Measurements from ENCODE around the gene FBXO30. TPM values are rescaled to one million over a fixed set of nuclear protein-coding genes. Genes with fewer than 3 reads are reported as not detected.

FBXO30 gene, protein sequence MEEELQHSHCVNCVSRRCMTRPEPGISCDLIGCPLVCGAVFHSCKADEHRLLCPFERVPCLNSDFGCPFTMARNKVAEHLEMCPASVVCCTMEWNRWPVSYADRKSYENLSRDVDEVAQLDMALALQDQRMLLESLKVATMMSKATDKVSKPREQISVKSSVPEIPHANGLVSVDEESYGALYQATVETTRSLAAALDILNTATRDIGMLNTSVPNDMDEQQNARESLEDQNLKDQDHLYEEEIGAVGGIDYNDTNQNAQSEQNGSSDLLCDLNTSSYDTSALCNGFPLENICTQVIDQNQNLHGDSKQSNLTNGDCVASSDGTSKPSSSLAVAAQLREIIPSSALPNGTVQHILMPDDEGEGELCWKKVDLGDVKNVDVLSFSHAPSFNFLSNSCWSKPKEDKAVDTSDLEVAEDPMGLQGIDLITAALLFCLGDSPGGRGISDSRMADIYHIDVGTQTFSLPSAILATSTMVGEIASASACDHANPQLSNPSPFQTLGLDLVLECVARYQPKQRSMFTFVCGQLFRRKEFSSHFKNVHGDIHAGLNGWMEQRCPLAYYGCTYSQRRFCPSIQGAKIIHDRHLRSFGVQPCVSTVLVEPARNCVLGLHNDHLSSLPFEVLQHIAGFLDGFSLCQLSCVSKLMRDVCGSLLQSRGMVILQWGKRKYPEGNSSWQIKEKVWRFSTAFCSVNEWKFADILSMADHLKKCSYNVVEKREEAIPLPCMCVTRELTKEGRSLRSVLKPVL
- 1 to 10 TPM; 3.6 to 4.8 TPM for total RNA-seq

DNA sequence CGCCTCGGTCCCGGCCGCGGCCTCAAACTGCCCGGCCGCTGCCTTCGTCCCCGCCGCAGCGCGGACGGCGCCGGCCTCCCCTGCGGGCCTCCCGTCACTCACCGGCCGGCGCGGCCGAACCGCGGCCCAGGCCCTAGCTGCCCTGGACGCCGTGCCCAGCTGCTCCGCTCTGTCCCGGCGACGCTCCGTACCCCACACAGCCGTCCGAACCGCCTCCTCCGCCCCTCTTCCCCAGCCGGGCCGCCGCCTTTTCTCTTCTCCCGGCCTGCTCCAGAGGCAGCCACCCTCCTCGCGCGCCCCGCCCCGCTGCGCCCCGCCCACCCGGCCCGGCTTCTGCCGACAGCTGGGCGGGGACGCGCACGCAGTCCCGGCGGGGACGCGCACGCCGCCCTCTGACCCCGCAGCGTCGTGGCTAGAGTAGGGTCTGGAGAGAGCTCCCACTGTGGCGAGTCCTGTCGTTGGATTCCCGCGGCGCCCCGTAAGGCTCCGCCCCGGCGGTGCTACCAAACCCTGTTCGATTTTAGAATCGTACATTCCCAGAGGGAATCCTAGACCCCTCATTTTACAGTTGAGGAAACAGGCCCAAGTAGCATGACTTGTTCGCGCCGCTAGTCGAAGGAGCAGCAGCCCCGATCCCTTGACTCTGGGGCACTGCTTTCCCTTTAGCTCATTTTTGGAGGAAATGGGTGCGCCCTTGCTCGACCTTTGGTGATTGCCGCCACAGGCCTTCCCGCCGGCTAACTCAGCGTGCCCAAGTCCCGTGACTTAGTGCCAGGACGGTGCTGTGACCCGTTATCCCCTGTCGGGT is at the start of gene FBXO30:
TSS of gene FBXO30 (minus strand) at position 295 of the 808 bp plus-strand sequence. CDS start 8,390 bp downstream, outside the sequence.
- Mint-ChIP-seq H3K36me3 (ENCODE audit: low read depth) (no peaks in the 10 kb centered on the region), H3K27ac (peak within 1 kb of the TSS; percentile 90), H3K4me1 (peaks cover 9% of the 10 kb centered on the region), H3K4me3 (peak within 1 kb of the TSS; percentile 81), H3K27me3 (no peaks in the 10 kb centered on the region), H3K9me3 (no peaks in the 10 kb centered on the region)
- ATAC-seq (replicated peaks), result peak; percentile 90

DNA sequence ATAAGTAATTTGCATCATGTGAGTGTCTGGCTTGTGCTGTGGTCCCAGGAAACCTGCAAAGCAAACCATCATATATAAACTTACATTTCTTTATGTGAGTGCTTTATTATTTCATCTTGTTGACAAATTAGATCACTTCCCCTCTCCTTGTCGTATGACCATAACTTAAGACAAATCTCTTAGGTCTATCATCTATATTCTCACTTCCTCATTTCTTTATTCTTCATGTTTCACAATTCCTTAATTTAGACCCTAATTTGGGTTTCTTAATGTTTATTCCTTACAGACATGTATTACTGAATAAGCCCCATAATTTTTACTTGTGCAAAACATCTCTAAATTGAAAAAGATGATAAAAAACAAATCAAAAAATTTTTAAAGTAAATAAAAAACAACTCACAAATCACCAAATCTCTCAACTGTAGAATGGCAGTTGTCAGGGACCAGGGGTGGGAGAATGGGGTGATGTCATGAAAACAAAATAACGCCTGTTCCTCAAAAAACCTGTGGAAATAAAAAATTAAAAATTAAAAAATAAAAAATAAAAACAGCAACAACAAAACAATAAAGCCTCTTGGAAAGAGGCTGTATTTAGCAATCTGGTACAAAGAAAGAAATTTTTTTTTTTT is 49.5 kb upstream of the FBXO30 start:
- Mint-ChIP-seq H3K4me1 (peaks cover 24% of the 10 kb centered on the region), H3K27ac (no peak overlapping the region), H3K27me3 (no peaks in the 10 kb centered on the region), H3K9me3 (no peaks in the 10 kb centered on the region), H3K36me3 (ENCODE audit: low read depth) (no peaks in the 10 kb centered on the region), H3K4me3 (no peak overlapping the region)
- no peak for ATAC-seq (replicated peaks)

DNA sequence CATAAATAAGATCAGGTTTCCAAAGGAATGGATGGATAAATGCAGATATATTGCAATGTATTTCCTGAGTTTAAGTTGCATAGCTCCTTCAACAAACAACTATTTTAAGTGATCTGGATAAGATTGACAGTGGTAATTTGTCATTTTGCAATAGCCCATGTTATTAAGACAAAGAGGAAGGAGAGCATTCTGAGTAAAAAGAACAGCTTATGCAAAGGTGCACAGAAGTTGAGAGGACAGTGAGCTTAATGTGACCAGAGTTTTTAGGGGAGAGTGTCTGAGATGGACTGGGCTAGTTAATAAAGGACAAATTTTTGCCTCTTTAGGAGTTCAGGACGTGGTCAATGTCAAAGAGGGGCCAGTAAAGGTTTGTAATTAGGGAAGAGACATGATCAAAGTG is 48.8 kb upstream of the FBXO30 start:
- H3K36me3 Mint-ChIP-seq (ENCODE audit: low read depth), result no peaks in the 10 kb centered on the region
- no peaks in the 10 kb centered on the region for H3K9me3 Mint-ChIP-seq
- H3K27me3 Mint-ChIP-seq, result no peaks in the 10 kb centered on the region
- ATAC-seq (replicated peaks), result no peak
- H3K4me1 Mint-ChIP-seq, result peaks cover 24% of the 10 kb centered on the region
- H3K4me3 Mint-ChIP-seq, result no peak overlapping the region
- H3K27ac Mint-ChIP-seq, result no peak overlapping the region

DNA sequence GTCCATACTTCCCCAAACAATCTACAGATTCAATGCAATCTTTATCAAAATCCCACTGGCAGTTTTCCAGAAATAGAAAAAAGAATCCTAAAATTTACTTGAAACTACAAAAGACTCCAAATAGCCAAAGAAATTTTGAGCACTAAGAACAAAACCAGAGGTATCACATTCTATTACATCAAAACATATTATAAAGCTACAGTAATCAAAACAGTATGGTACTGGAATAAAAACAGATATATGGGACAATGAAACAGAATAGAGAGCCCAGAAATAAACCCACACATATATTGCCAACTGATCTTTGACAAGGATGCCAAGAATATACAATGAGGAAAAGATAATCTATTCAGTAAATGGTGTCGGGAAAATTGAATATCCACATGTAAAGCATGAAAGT is 46.0 kb upstream of the FBXO30 start:
- Mint-ChIP-seq H3K27me3 (no peaks in the 10 kb centered on the region), H3K27ac (no peak overlapping the region), H3K4me1 (peaks cover 9% of the 10 kb centered on the region), H3K36me3 (ENCODE audit: low read depth) (no peaks in the 10 kb centered on the region), H3K4me3 (no peak overlapping the region), H3K9me3 (no peaks in the 10 kb centered on the region)
- no peak for ATAC-seq (replicated peaks)

DNA sequence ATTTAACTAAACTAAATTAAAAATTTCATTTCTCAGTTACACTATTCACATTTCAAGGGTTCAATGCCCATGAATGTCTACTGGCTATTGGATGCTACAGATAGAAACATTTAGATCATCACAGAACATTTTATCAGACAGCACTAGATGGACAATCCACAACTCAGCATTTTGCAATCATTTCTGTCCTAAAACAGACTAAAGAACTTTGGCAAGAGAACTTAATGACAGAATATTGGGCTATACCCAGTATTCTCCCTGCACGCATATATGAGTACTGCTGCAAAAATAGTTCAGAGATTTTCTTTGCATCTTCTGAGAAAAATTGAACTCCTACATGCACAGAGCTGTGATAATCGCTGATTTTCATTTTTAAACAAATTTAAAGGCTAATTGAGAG is 36.1 kb upstream of the FBXO30 start:
- no peaks in the 10 kb centered on the region for H3K27me3 Mint-ChIP-seq
- H3K9me3 Mint-ChIP-seq, result no peaks in the 10 kb centered on the region
- no peak overlapping the region for H3K4me3 Mint-ChIP-seq
- H3K4me1 Mint-ChIP-seq, result no peaks in the 10 kb centered on the region
- no peak overlapping the region for H3K27ac Mint-ChIP-seq
- no peak for ATAC-seq (replicated peaks)
- H3K36me3 Mint-ChIP-seq (ENCODE audit: low read depth), result no peaks in the 10 kb centered on the region

DNA sequence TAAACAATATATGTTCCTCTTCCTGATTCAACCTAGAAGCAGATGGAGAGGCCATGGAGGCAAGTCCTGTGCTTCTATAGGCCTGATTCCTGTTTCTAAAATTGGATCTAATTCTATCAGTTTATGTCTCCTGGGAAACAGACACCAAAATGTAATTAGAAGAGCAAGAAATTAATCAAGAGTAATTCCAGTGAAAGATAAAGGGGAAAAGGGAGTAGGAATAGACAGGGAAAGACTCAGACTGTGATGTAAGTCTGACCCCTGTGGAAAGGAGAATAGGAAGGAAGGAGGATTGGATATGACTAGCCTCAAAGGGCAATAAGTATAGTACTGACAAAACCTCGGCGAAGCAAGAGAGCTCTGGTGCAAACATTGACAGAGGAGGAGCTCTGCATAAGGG is 33.9 kb upstream of the FBXO30 start:
- no peak for ATAC-seq (replicated peaks)
- no peak overlapping the region for H3K27ac Mint-ChIP-seq
- H3K36me3 Mint-ChIP-seq (ENCODE audit: low read depth), result no peaks in the 10 kb centered on the region
- H3K27me3 Mint-ChIP-seq, result no peaks in the 10 kb centered on the region
- H3K4me3 Mint-ChIP-seq, result no peak overlapping the region
- no peaks in the 10 kb centered on the region for H3K4me1 Mint-ChIP-seq
- no peaks in the 10 kb centered on the region for H3K9me3 Mint-ChIP-seq

DNA sequence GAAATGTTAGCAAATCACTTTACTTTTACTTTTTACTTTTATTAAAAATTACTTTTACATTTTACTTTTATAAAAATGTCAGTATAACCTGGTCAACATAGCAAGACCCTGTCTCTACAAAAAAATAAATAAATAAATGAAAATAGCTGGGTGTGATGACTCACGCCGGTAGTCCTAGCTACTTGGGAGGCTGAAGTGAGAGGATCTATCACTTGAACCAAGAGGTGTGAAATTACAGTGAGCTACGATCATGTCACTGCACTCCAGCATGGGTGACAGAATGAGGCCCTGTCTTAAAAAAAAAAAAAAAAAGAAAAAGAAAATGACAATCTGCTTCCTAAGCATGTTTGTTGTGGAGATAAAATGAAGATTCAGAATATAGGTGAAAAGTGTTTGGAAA is 31.0 kb upstream of the FBXO30 start:
- H3K9me3 Mint-ChIP-seq, result no peaks in the 10 kb centered on the region
- no peaks in the 10 kb centered on the region for H3K4me1 Mint-ChIP-seq

DNA sequence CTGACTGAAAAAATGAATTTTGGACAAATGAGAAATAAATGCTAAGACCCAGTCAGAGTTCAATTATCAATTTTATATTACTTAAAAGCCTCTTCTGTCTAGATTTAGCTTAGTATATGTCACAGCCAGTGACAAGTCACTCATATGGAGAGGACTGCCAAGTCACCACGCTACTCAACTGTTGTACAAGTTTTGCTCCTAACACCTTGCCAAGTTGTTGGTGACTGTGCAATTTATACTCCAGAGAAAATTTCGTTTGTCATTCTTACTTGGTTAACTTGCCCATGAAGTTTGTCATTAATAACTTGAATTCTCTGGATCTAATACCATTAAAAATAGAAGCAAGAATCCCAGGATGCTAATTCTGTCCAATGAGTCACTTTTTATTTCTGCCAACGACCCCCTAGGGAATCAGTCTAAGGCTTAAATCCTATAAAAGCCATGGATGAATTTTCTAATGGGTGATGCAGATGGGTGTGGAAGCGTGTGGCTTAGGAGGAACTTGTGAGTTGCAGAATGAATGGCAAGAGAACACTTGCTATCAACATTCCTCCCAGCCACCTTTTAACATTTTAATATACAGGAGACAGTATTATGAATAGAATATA is 30.4 kb upstream of the FBXO30 start:
- Mint-ChIP-seq H3K4me1 (no peaks in the 10 kb centered on the region), H3K27ac (no peak overlapping the region), H3K36me3 (ENCODE audit: low read depth) (no peaks in the 10 kb centered on the region), H3K9me3 (no peaks in the 10 kb centered on the region), H3K27me3 (no peaks in the 10 kb centered on the region), H3K4me3 (no peak overlapping the region)
- no peak for ATAC-seq (replicated peaks)

More for the DNA sequence above, 31.0 kb upstream of the FBXO30 start:
- ATAC-seq (replicated peaks), result no peak
- Mint-ChIP-seq H3K36me3 (ENCODE audit: low read depth) (no peaks in the 10 kb centered on the region), H3K4me3 (no peak overlapping the region), H3K27me3 (no peaks in the 10 kb centered on the region), H3K27ac (no peak overlapping the region)

DNA sequence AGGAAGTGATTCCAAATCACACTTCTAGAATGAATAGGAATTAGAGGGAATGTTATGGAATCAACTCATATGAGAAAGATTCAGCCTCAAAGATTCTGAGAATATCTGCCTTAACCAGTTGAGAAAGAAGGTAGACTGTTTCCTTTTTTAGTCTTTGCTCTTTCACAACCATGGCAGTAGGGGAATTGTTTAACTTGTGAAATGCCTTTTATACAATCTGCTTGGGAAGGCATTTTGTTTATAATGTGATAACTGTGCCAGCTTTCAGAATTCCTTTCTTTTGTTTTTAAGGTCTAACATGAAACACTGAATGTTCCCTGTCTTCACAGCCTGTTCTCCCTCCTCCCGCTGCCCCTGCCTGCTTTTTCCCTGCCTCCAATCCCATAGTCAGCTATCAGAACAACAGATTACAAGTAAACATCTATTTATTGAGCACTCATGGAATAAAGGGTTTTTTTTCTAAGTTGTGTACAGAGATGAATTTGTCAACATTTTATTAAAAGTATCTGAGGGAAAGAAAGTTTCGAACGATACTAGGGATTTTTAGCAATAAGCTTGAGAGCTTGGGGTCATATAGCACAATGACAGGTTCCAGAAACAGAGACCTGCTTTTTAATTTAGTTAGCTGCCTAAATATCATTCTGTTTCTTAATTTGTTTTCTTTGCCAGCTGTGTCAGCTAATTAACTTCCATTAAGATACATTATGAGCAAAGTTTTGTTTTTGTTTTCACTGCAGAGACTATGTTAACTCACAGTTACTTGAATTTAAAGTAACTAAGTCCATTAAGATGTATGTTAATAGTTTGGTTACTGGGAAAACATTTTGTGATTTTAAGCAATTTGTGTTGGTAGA is 28.3 kb upstream of the FBXO30 start:
- ATAC-seq (replicated peaks), result no peak
- Mint-ChIP-seq H3K27me3 (no peaks in the 10 kb centered on the region), H3K4me1 (no peaks in the 10 kb centered on the region), H3K9me3 (no peaks in the 10 kb centered on the region), H3K4me3 (no peak overlapping the region), H3K36me3 (ENCODE audit: low read depth) (no peaks in the 10 kb centered on the region), H3K27ac (no peak overlapping the region)

DNA sequence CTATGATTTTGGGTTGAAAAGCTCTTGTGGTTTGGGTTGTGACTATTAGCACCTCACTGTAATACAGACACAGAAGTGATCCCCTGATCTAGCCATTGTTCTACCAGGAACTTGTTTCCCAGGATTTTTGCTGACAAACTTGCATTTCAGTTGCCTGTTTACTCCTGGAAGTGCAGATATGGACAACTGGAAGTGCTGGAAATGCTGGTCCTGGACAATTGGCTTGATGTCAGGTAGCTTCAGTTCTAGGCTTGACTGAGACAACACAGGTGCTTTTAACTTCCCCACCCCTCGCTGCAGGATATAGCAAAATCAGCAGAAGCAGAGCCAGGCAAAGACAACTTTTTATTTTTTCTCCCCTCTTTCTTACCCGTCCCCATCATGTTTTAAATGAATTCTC is 27.1 kb upstream of the FBXO30 start:
- Mint-ChIP-seq H3K27ac (no peak overlapping the region), H3K4me1 (no peaks in the 10 kb centered on the region), H3K9me3 (no peaks in the 10 kb centered on the region), H3K36me3 (ENCODE audit: low read depth) (no peaks in the 10 kb centered on the region), H3K4me3 (no peak overlapping the region), H3K27me3 (no peaks in the 10 kb centered on the region)
- ATAC-seq (replicated peaks), result no peak

DNA sequence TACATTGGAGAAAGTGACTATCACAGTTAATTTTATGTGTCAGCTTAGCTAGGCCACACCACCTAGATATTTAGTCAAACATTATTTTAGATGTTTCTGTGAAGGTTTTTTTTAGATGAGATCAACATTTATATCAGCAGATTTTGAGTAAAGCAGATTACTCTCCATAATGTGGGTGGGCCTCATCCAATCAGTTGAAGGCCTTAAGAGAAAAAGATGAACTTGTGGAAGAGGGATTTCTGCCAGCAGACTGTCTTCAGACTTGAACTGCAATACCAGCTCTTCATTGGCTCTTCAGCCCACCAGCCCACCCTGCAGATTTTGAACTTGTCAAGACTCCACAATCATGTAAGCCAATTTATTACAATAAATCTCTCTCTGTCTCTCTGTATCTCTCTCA is 25.1 kb upstream of the FBXO30 start:
- no peak overlapping the region for H3K27ac Mint-ChIP-seq
- no peaks in the 10 kb centered on the region for H3K36me3 Mint-ChIP-seq (ENCODE audit: low read depth)
- H3K4me3 Mint-ChIP-seq, result no peak overlapping the region
- ATAC-seq (replicated peaks), result peak; percentile 14
- no peaks in the 10 kb centered on the region for H3K9me3 Mint-ChIP-seq
- no peaks in the 10 kb centered on the region for H3K27me3 Mint-ChIP-seq
- H3K4me1 Mint-ChIP-seq, result peaks cover 5% of the 10 kb centered on the region

DNA sequence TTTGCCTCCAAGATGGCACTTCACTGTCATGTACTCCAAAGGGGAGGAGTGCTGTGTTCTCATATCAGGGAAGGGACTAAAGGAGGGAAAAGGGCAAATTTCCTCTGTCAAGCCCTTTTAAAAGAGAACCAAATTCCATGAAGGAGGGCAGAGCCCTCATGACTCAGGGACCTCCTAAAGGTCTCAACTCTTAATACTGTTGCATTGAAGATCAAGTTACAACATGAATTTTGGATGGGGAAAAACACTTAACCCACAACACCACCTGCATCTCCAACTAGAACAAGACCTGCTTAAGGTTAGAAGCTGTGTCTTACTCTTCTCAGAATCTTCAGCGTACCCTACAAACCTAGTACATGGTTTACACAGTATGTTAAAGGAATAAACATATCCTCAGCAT is 23.7 kb upstream of the FBXO30 start:
- no peaks in the 10 kb centered on the region for H3K36me3 Mint-ChIP-seq (ENCODE audit: low read depth)
- no peak overlapping the region for H3K4me3 Mint-ChIP-seq
- H3K27me3 Mint-ChIP-seq, result no peaks in the 10 kb centered on the region
- ATAC-seq (replicated peaks), result no peak
- H3K4me1 Mint-ChIP-seq, result peaks cover 5% of the 10 kb centered on the region
- no peak overlapping the region for H3K27ac Mint-ChIP-seq
- H3K9me3 Mint-ChIP-seq, result no peaks in the 10 kb centered on the region

DNA sequence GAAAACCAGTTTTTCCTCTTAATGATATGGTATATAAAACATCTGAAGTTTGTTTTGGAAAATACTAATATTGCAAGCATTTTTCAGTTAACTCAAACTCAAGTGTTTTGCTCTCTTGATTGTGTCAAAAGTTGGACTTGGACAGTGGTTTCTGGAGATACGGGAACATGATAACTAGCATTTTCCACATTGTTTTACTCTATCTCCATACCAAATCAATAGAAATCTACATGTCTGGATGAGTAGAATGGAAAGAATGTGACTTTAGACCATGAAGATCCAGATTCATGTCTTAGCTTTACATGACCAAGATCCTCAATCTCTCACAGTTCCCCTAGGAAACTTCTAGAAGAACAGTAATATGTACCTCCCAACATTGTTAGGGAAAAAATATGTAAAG is 22.2 kb upstream of the FBXO30 start:
- H3K4me1 Mint-ChIP-seq, result peaks cover 5% of the 10 kb centered on the region
- H3K27ac Mint-ChIP-seq, result no peak overlapping the region
- H3K9me3 Mint-ChIP-seq, result no peaks in the 10 kb centered on the region
- H3K27me3 Mint-ChIP-seq, result no peaks in the 10 kb centered on the region
- no peak for ATAC-seq (replicated peaks)
- H3K4me3 Mint-ChIP-seq, result no peak overlapping the region
- H3K36me3 Mint-ChIP-seq (ENCODE audit: low read depth), result no peaks in the 10 kb centered on the region

All from activated T-helper 17 cell treated with anti-CD3 and anti-CD28 coated beads, Interleukin-2, amount 50 U/mL, for 72 hours (primary cell).